ENCODE measurements around the gene G6PC1. TPM values are rescaled to one million over a fixed set of nuclear protein-coding genes. Genes with fewer than 3 reads are reported as not detected.
"Not testable (repeated sequence)": the region's sequence is repeated elsewhere in the genome, so short reads cannot be mapped to it uniquely, and the experiment has no call there.

Gene G6PC1
- total RNA-seq, 1 donor from 2014 or later: not detected

- not testable (repeated sequence) for DNase-seq (ENCODE audit: low spot score)
These were observed 26.5 kb upstream of the G6PC1 start for GRCh38 chr17:42873932-42874695.

GRCh38 chr17:42877037-42877436 is 23.6 kb upstream of the G6PC1 start:
- no peak for DNase-seq (ENCODE audit: low spot score)

GRCh38 chr17:42878123-42878880 is 22.3 kb upstream of the G6PC1 start:
- no peak for DNase-seq (ENCODE audit: low spot score)

- DNase-seq (ENCODE audit: low spot score): no peak
These were observed 21.5 kb upstream of the G6PC1 start for GRCh38 chr17:42878924-42879595.

- no peak for DNase-seq (ENCODE audit: low spot score)
These were observed 21.0 kb upstream of the G6PC1 start for GRCh38 chr17:42879596-42879985.

- DNase-seq (ENCODE audit: low spot score): no peak
These were observed 19.8 kb upstream of the G6PC1 start for GRCh38 chr17:42880776-42881310.

- DNase-seq (ENCODE audit: low spot score): not testable (repeated sequence)
These were observed 18.9 kb upstream of the G6PC1 start for GRCh38 chr17:42881706-42882105.

- no peak for DNase-seq (ENCODE audit: low spot score)
These were observed 18.4 kb upstream of the G6PC1 start for GRCh38 chr17:42882166-42882565.

- no peak for DNase-seq (ENCODE audit: low spot score)
These were observed 16.6 kb upstream of the G6PC1 start for GRCh38 chr17:42883802-42884558.

GRCh38 chr17:42885806-42886205 is 14.8 kb upstream of the G6PC1 start:
- not testable (repeated sequence) for DNase-seq (ENCODE audit: low spot score)

- no peak for DNase-seq (ENCODE audit: low spot score)
These were observed 14.1 kb upstream of the G6PC1 start for GRCh38 chr17:42886283-42887176.

- no peak for DNase-seq (ENCODE audit: low spot score)
These were observed 10.8 kb upstream of the G6PC1 start for GRCh38 chr17:42889809-42890208.

- peak; percentile 43 for DNase-seq (ENCODE audit: low spot score)
These were observed 9.0 kb upstream of the G6PC1 start for GRCh38 chr17:42891539-42892152.

GRCh38 chr17:42893359-42893758 is 7.2 kb upstream of the G6PC1 start:
- DNase-seq (ENCODE audit: low spot score): peak; percentile 41

- no peak for DNase-seq (ENCODE audit: low spot score)
These were observed 6.1 kb upstream of the G6PC1 start for GRCh38 chr17:42894283-42895184.

GRCh38 chr17:42895185-42895555 is 5.4 kb upstream of the G6PC1 start:
- peak; percentile 65 for DNase-seq (ENCODE audit: low spot score)

GRCh38 chr17:42898147-42898811 is 2.3 kb upstream of the G6PC1 start:
- no peak for DNase-seq (ENCODE audit: low spot score)

- not testable (repeated sequence) for DNase-seq (ENCODE audit: low spot score)
These were observed 618 bp upstream of the G6PC1 start for GRCh38 chr17:42899981-42900380.
